SK-MEL-5 (cell line): Measurements from ENCODE around the gene PXYLP1. TPM values are rescaled to one million over a fixed set of nuclear protein-coding genes. Genes with fewer than 3 reads are reported as not detected.
"Not testable (repeated sequence)": the region's sequence is repeated elsewhere in the genome, so short reads cannot be mapped to it uniquely, and the experiment has no call there.

Experiments used
- DNase-seq: peaks from one replicate; pipeline ENCODE4 v3.0.0-alpha.2; 2016; ENCODE audit warnings: low read depth, low spot score
- in situ Hi-C: cut with HindIII; loops from 2 replicates; pipeline ENCODE4 v1.10.0; 2016; ENCODE audit warnings: low sequenced_read_pairs, high pct_unique_total_duplicates, low pct_unique_long_range_greater_than_20kb
- total RNA-seq: library from RNA; depleted of rRNA; stranded (reverse); fragments of >200 nt; shearing (Covaris generic); gene quantifications from 2 replicates; pipeline ENCODE4 v1.2.3, GENCODE V29; 2014

The PXYLP1 gene
- total RNA-seq, 1 experiment from 2014 or later = 3.0 TPM

- in situ Hi-C loops = no loop called here
Measured at GRCh38 chr3:141277451-141277850, 45.8 kb downstream of the PXYLP1 start.

GRCh38 chr3:141278196-141279076 is 46.8 kb downstream of the PXYLP1 start:
- no peak for DNase-seq
- in situ Hi-C loops = no loop called here

More at GRCh38 chr3:141277451-141277850, 45.8 kb downstream of the PXYLP1 start:
- DNase-seq = no peak

- DNase-seq = peak; percentile 50
- in situ Hi-C loops = no loop called here
Measured at GRCh38 chr3:141279077-141279967, 47.7 kb downstream of the PXYLP1 start.

GRCh38 chr3:141280086-141280485 is 48.5 kb downstream of the PXYLP1 start:
- in situ Hi-C loops = no loop called here
- DNase-seq = no peak

- peak; percentile 36 for DNase-seq
- in situ Hi-C loops = no loop called here
Measured at GRCh38 chr3:141280690-141281089, 49.1 kb downstream of the PXYLP1 start.

GRCh38 chr3:141285570-141285969 is 53.9 kb downstream of the PXYLP1 start:
- no peak for DNase-seq
- in situ Hi-C loops = no loop called here

- DNase-seq = no peak
- in situ Hi-C loops = no loop called here
Measured at GRCh38 chr3:141286856-141287255, 55.2 kb downstream of the PXYLP1 start.

GRCh38 chr3:141287326-141287725 is 55.7 kb downstream of the PXYLP1 start:
- DNase-seq = no peak
- in situ Hi-C loops = no loop called here

GRCh38 chr3:141288336-141288990 is 56.8 kb downstream of the PXYLP1 start:
- in situ Hi-C loops = no loop called here
- DNase-seq = no peak

- DNase-seq = no peak
- in situ Hi-C loops = no loop called here
Measured at GRCh38 chr3:141289228-141289772, 57.7 kb downstream of the PXYLP1 start.

- in situ Hi-C loops = no loop called here
- DNase-seq = no peak
Measured at GRCh38 chr3:141291559-141292355, 60.1 kb downstream of the PXYLP1 start.

- DNase-seq = no peak
- in situ Hi-C loops = no loop called here
Measured at GRCh38 chr3:141292356-141293058, 60.9 kb downstream of the PXYLP1 start.

- in situ Hi-C loops = no loop called here
- DNase-seq = no peak
Measured at GRCh38 chr3:141294301-141294700, 62.7 kb downstream of the PXYLP1 start.

- in situ Hi-C loops = no loop called here
Measured at GRCh38 chr3:141294848-141295247, 63.2 kb downstream of the PXYLP1 start.

GRCh38 chr3:141300426-141300825 is 68.8 kb downstream of the PXYLP1 start:
- in situ Hi-C loops, DNase-seq: not testable (repeated sequence)

More at GRCh38 chr3:141294848-141295247, 63.2 kb downstream of the PXYLP1 start:
- peak; percentile 53 for DNase-seq

- DNase-seq = peak; percentile 95
- in situ Hi-C loops = no loop called here
Measured at GRCh38 chr3:141302364-141303141, 70.9 kb downstream of the PXYLP1 start.
